ENCODE data around the gene CCDC184.

The CCDC184 gene

GRCh38 chr12:48183876-48184548, 568 bp downstream of the CCDC184 start (continued):
- TF ChIP-seq PPARA (CRISPR knock-in tag; IDR thresholded peaks at IDR 0.05; ENCODE audit: borderline replicate concordance): no peak
- TF ChIP-seq PATZ1 (CRISPR knock-in tag; IDR thresholded peaks at IDR 0.05; ENCODE audit: borderline replicate concordance): no peak

- ATAC-seq: no peak
- no peak for TF ChIP-seq TSHZ2 (CRISPR knock-in tag; IDR thresholded peaks at IDR 0.05)
- TF ChIP-seq CSDC2 (CRISPR knock-in tag; IDR thresholded peaks at IDR 0.05): no peak
- no peak for TF ChIP-seq ESRRG (CRISPR knock-in tag; IDR thresholded peaks at IDR 0.05)
- no peak for TF ChIP-seq BACH2 (CRISPR knock-in tag; IDR thresholded peaks at IDR 0.05; ENCODE audit: borderline replicate concordance)
- no peak for TF ChIP-seq ARNTL (CRISPR knock-in tag; IDR thresholded peaks at IDR 0.05; ENCODE audit: borderline replicate concordance, low read depth)
- TF ChIP-seq TOX (CRISPR knock-in tag; IDR thresholded peaks at IDR 0.05; ENCODE audit: borderline replicate concordance): no peak
- no peak for TF ChIP-seq ISL1 (CRISPR knock-in tag; IDR thresholded peaks at IDR 0.05)
- no peak for TF ChIP-seq PATZ1 (CRISPR knock-in tag; IDR thresholded peaks at IDR 0.05; ENCODE audit: borderline replicate concordance)
Measured at GRCh38 chr12:48184549-48184922, 1.1 kb downstream of the CCDC184 start.

DNA sequence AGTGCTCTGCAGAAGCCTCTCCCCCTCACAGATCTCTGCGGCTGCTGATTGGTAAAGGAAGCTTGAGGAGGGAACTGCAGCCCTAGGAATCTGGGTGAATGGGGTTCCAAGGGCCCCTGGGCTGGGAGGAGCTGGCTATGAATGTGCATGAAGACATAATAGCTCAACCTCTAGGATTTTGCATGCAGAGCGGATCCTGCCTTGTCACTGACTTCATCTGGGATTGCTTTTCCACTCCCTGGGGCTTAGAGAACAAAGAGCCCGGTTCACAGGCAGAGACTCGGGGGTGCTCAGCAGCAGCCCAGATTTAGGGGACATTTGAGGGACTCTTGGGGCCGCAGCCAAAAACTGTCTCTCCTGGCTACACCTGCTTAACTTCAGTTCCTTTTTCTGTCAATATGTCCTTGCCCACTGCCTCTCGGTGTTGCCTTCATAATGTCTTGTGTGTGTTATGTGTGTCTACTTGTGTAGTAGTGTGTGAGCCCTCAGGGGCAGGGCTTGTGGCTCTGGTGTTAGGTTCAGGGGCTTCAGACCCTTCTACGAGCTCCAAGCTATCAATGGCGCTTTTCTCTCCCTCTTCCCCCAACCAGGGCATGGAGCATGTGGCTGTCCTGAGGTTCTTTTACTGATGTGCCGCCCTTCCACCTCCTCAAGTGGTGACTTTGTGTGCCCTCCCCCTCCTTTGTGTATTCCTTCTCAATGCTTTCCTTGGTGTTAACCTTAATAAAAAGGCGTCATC, 1.9 kb downstream of the CCDC184 start:
- TF ChIP-seq GLIS3 (CRISPR knock-in tag; IDR thresholded peaks at IDR 0.05) (no peak), POU6F1 (CRISPR knock-in tag; IDR thresholded peaks at IDR 0.05; ENCODE audit: borderline replicate concordance, low read depth) (no peak), BACH2 (CRISPR knock-in tag; IDR thresholded peaks at IDR 0.05; ENCODE audit: borderline replicate concordance) (no peak), CSRNP3 (CRISPR knock-in tag; IDR thresholded peaks at IDR 0.05) (no peak)

GRCh38 chr12:48187916-48188695, 4.7 kb downstream of the CCDC184 start:
- ATAC-seq: no peak
- TF ChIP-seq ZNF8 (CRISPR knock-in tag; IDR thresholded peaks at IDR 0.05) (no peak), RARB (CRISPR knock-in tag; IDR thresholded peaks at IDR 0.05) (no peak), CSRNP3 (CRISPR knock-in tag; IDR thresholded peaks at IDR 0.05) (no peak), ZNF565 (CRISPR knock-in tag; conservative IDR thresholded peaks at IDR 0.05; ENCODE audit: low read depth) (no peak), PATZ1 (CRISPR knock-in tag; IDR thresholded peaks at IDR 0.05; ENCODE audit: borderline replicate concordance) (no peak), TCF4 (CRISPR knock-in tag; IDR thresholded peaks at IDR 0.05; ENCODE audit: borderline replicate concordance) (no peak), ZNF70 (CRISPR knock-in tag; IDR thresholded peaks at IDR 0.05) (no peak), ARNTL (CRISPR knock-in tag; IDR thresholded peaks at IDR 0.05; ENCODE audit: borderline replicate concordance, low read depth) (no peak), ZFP30 (CRISPR knock-in tag; IDR thresholded peaks at IDR 0.05) (no peak), GLIS3 (CRISPR knock-in tag; IDR thresholded peaks at IDR 0.05) (no peak), ZFP3 (CRISPR knock-in tag; IDR thresholded peaks at IDR 0.05) (no peak), OSR1 (CRISPR knock-in tag; IDR thresholded peaks at IDR 0.05) (no peak)

More for the DNA sequence above, 1.9 kb downstream of the CCDC184 start:
- no peak for ATAC-seq

All from SK-N-SH treated with all-trans-retinoic acid at 6 μM for 48 hours (cell line).